ENCODE measurements around the gene NFATC2. TPM values are rescaled to one million over a fixed set of nuclear protein-coding genes. Genes with fewer than 3 reads are reported as not detected.

NFATC2 gene
- total RNA-seq, 2 donors from 2014 or later = 5.8 to 7.3 TPM

DNA sequence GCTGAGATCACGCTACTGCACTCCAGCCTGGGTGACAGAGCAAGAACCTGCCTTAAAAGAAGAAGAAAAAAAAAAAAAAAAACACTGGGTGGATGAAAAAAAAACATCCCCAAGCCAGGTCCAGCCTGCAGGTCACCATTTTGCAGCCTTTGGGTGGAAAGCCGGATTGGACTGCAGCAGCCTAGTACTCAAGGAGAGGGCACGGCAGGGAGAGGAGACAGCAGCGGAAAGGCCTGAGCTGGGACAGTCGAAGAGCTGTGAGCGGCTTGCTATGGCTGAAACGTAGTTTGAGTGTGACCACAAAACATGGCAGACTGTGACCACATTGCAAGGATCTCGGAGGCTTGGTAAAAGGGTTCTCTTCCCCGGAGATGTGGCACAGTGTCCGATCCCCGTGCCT is 173.0 kb downstream of the NFATC2 start:
- H3K4me3 ChIP-seq = no peak overlapping the region
- DNase-seq = no peak
- TF ChIP-seq, protein P1, sequence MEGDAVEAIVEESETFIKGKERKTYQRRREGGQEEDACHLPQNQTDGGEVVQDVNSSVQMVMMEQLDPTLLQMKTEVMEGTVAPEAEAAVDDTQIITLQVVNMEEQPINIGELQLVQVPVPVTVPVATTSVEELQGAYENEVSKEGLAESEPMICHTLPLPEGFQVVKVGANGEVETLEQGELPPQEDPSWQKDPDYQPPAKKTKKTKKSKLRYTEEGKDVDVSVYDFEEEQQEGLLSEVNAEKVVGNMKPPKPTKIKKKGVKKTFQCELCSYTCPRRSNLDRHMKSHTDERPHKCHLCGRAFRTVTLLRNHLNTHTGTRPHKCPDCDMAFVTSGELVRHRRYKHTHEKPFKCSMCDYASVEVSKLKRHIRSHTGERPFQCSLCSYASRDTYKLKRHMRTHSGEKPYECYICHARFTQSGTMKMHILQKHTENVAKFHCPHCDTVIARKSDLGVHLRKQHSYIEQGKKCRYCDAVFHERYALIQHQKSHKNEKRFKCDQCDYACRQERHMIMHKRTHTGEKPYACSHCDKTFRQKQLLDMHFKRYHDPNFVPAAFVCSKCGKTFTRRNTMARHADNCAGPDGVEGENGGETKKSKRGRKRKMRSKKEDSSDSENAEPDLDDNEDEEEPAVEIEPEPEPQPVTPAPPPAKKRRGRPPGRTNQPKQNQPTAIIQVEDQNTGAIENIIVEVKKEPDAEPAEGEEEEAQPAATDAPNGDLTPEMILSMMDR (IDR thresholded peaks at IDR 0.05) = no peak
- no peaks in the 10 kb centered on the region for H3K27me3 ChIP-seq
- no peak overlapping the region for H3K27ac ChIP-seq
- no peaks in the 10 kb centered on the region for H3K9me3 ChIP-seq
- no peak overlapping the region for H3K9ac ChIP-seq (ENCODE audit: low read depth in 2 of 2, low read length in 2 of 2)
- no peaks in the 10 kb centered on the region for H3K36me3 ChIP-seq
- no peaks in the 10 kb centered on the region for H3K4me1 ChIP-seq
- intact Hi-C loops (cut with DNase I) = no loop called here

DNA sequence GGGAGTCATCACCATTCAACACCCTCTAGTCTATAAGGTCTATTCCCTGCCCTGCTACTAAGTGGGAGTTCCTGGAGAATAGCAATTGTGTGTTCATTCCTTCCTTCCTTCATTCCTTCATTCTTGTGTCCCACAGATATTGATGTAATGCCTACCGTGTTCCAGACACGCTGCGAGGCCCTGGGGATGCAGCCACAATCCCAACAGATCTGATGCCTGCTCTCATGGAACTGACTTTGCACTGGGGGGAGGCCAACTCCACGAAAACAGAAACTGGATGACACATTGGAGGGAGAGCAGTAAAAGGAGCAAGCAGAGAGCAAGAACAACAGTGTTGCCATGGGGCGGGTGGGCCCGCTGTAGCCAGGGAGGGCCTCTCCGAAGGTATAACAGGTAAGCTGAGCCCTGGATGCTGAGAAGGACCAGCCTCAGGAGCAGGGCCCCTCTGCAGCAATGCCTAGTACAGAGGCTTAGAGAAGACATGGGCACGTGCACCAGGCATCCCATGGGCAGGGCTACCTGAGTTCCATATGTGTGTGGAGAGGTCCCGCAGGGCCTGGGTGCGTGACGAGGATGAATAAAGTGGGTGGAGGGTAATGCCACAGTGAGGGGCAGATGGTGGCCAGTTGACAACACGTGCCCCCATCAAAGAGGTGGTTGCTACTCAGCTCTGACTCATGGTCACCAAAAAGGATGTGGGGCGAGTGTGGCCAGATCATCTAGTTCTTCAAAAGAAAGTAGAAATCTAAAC is 173.9 kb downstream of the NFATC2 start:
- H3K4me3 ChIP-seq = no peak overlapping the region
- no peak overlapping the region for H3K9ac ChIP-seq (ENCODE audit: low read depth in 2 of 2, low read length in 2 of 2)
- intact Hi-C loops (cut with DNase I) = no loop called here
- no peak for DNase-seq
- H3K36me3 ChIP-seq = no peaks in the 10 kb centered on the region
- TF ChIP-seq, protein P1 (IDR thresholded peaks at IDR 0.05) = no peak
- H3K9me3 ChIP-seq = no peaks in the 10 kb centered on the region
- no peaks in the 10 kb centered on the region for H3K4me1 ChIP-seq
- H3K27ac ChIP-seq = no peak overlapping the region
- H3K27me3 ChIP-seq = no peaks in the 10 kb centered on the region

DNA sequence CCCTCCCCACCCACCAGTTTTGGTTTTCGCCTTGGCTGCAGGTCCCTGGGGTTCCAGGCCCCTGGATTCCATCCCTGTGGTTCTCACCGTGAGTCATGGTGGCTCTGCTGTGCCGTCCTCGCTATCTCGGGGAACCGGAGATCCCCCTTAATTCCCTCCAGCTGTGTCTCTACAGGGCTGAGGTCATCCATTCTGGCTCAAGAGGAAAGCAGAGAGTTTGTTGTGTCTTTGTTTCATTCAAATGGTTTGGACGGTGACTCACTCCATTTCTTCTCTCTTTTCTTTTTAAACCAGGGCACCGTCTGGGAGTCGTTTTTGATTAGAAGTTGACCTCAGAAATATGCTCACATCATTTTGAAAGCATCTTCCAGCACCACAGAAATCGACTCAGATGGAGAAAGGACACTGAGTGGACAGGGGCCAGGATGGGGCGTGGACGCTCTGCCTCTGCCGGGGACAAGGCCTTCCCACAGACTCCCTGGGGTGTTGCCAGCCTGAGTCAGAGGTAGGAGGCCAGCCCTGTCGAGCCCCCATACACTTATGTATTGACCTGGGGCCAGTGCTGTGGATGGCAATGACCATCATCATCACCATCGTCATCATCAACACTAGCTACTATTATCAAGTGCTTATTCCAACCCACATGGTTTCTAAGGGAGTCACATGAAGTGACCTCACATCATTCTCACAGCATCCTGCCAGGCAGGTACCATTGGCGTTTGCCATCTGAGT is 176.2 kb downstream of the NFATC2 start:
- TF ChIP-seq, protein P1 (IDR thresholded peaks at IDR 0.05) = no peak
- Histone ChIP-seq H3K27me3 (no peaks in the 10 kb centered on the region), H3K9ac (ENCODE audit: low read depth in 2 of 2, low read length in 2 of 2) (no peak overlapping the region), H3K4me1 (no peaks in the 10 kb centered on the region), H3K27ac (peak overlapping the region; percentile 44), H3K9me3 (no peaks in the 10 kb centered on the region), H3K36me3 (no peaks in the 10 kb centered on the region), H3K4me3 (no peak overlapping the region)
- peak; percentile 26 for DNase-seq
- intact Hi-C loops (cut with DNase I) = no loop called here

DNA sequence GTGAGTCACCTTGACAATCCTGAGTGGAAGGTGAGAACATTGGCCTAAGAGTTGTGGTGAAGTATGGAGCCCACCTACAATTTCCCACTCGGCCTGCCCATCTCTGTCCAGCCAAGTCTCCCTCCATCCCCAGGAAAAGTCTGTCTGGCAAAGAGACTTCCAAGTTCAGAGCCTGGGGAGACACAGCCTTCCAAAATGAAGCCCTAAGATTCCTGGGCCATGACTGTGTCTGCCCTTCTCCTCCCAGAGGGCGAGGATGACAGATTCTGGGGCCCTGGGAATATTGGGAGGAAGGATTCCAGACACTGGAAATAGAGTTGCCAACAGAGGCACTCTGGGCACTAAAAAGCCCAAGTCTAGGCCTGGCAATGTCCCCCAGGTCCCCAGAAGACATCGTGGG is 176.8 kb downstream of the NFATC2 start:
- no peaks in the 10 kb centered on the region for H3K4me1 ChIP-seq
- no peaks in the 10 kb centered on the region for H3K36me3 ChIP-seq
- no peak overlapping the region for H3K9ac ChIP-seq (ENCODE audit: low read depth in 2 of 2, low read length in 2 of 2)
- H3K27me3 ChIP-seq = no peaks in the 10 kb centered on the region
- H3K4me3 ChIP-seq = no peak overlapping the region
- intact Hi-C loops (cut with DNase I) = no loop called here
- H3K9me3 ChIP-seq = no peaks in the 10 kb centered on the region
- TF ChIP-seq, protein P1 (IDR thresholded peaks at IDR 0.05) = no peak
- DNase-seq = no peak
- peak overlapping the region; percentile 44 for H3K27ac ChIP-seq

- H3K36me3 ChIP-seq = no peaks in the 10 kb centered on the region
- intact Hi-C loops (cut with DNase I) = no loop called here
- no peak overlapping the region for H3K4me3 ChIP-seq
- H3K9me3 ChIP-seq = no peaks in the 10 kb centered on the region
- TF ChIP-seq, protein P1 (IDR thresholded peaks at IDR 0.05) = no peak
- no peak overlapping the region for H3K9ac ChIP-seq (ENCODE audit: low read depth in 2 of 2, low read length in 2 of 2)
- H3K4me1 ChIP-seq = no peaks in the 10 kb centered on the region
- H3K27ac ChIP-seq = no peak overlapping the region
- H3K27me3 ChIP-seq = no peaks in the 10 kb centered on the region
- no peak for DNase-seq
Measured at GRCh38 chr20:51363813-51364212, 178.7 kb downstream of the NFATC2 start.
